ENCODE data around the gene CAPG. TPM values are rescaled to one million over a fixed set of nuclear protein-coding genes. Genes with fewer than 3 reads are reported as not detected.

The CAPG gene
- total and polyA plus RNA-seq, 9 of the 15 experiments (the other 6 are each of a cell fraction or from before 2014, with no cell fraction given): 10.6 to 90.4 (median 56.0) TPM

GRCh38 chr2:85420536-85421259, 10.5 kb upstream of the CAPG start (continued):
- TF ChIP-seq, protein P1, sequence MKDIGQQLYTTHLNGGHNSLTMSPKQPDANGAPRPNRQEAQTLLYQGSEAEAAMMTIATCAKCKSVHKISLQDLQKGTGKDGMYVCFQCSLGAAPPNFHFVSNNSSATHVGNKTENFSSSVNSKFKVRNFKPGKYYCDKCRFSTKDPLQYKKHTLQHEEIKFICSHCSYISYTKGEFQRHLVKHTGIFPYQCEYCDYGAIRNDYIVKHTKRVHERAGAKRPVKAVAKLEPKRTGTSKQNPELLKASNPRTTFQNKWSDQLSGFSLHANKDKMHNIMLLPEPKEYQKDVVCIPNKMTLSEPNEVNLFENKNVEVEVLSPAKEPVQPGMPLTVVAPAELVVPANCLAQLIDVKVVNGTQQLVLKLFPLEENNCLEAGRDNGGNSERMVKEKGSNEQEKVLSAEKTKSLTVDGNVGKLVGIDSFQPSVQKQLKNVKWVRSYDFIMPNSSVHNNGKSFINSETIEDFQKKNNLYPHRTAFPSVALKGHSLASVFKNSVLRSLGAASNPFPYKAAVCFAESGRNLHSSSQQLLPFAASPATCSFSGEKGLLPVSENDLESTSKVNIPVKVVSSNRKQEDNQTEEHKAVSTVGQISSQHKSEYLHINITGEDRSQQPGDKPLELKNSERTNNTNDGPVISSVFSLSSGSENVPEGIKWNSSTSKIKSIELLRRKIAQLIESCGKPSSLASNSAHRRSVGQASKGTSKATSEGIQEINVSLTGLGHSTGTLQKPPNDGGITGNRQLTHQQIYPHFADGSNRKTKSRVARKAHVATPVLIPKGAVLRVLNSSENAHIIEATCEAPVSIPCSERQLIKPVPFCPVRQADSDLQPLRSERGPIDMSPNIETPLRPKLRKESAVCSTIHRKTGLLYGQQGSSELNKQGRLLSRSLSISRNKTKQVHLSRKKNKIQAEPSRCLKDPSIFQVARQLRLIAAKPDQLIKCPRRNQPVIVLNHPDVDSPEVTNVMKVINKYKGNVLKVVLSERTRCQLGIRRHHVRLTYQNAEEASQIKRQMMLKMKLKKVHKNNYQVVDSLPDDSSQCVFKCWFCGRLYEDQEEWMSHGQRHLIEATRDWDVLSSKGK (CRISPR knock-in tag; IDR thresholded peaks at IDR 0.05): no peak
- TF ChIP-seq TSC22D4 (tag; IDR thresholded peaks at IDR 0.05): no peak
- 0 out of 4 replicates have a peak, but pooled peaks of 1 of the 2 experiments have one; percentile 22 for TF ChIP-seq KDM4B (IDR thresholded peaks at IDR 0.05; ENCODE audit: borderline replicate concordance in 2 of 2, low read depth in 1 of 2)
- TF ChIP-seq ARHGAP35 (IDR thresholded peaks at IDR 0.05; ENCODE audit: partially characterized antibody): no peak
- no peak for TF ChIP-seq EZH2 (IDR thresholded peaks at IDR 0.05; ENCODE audit: borderline replicate concordance, low read depth, low read length)
- TF ChIP-seq CTBP1 (IDR thresholded peaks at IDR 0.05; ENCODE audit: borderline replicate concordance): peak; percentile 86
- TF ChIP-seq ZBED1 (IDR thresholded peaks at IDR 0.05): 0 out of 2 replicates have a peak, but pooled peaks have one; percentile 55
- TF ChIP-seq ZFP36 (IDR thresholded peaks at IDR 0.05; ENCODE audit: low read depth, low read length, partially characterized antibody): peak; percentile 15
- no peak for TF ChIP-seq TCF7L2 (IDR thresholded peaks at IDR 0.05; ENCODE audit: low read depth, low read length)
- TF ChIP-seq ADNP (tag; IDR thresholded peaks at IDR 0.05): no peak
- TF ChIP-seq ZNF324 (CRISPR knock-in tag; IDR thresholded peaks at IDR 0.05): no peak
- TF ChIP-seq NUFIP1 (IDR thresholded peaks at IDR 0.05; ENCODE audit: partially characterized antibody): no peak
- no peak for TF ChIP-seq SNRNP70 (optimal IDR thresholded peaks at IDR 0.05; ENCODE audit: low read depth, low read length)
- no peak for TF ChIP-seq POLR2H (tag; IDR thresholded peaks at IDR 0.05; ENCODE audit: low read depth)
- no peak for TF ChIP-seq POLR2AphosphoS5 (IDR thresholded peaks at IDR 0.05; ENCODE audit: control insufficient read depth, insufficient read depth, low read depth, low read length)
- TF ChIP-seq ZNF23 (CRISPR knock-in tag; IDR thresholded peaks at IDR 0.05): no peak
- no peak for TF ChIP-seq ZNF644 (tag; IDR thresholded peaks at IDR 0.05; ENCODE audit: low read depth)
- TF ChIP-seq ZNF444 (CRISPR knock-in tag; IDR thresholded peaks at IDR 0.05): peak; percentile 66; the same call in 1 of the 2 replicates
- peak; percentile 60; the same call in 1 of the 2 replicates for TF ChIP-seq GABPB1 (CRISPR knock-in tag; IDR thresholded peaks at IDR 0.05)
- no peak for TF ChIP-seq MCM7 (IDR thresholded peaks at IDR 0.05)
- TF ChIP-seq MAZ (CRISPR knock-in tag; conservative IDR thresholded peaks at IDR 0.05 in 1 of 2, IDR thresholded peaks at IDR 0.05 in 1 of 2): peak; percentile 67 to 73
- no peak; the same call in 1 of the 2 replicates for TF ChIP-seq CBFA2T3 (IDR thresholded peaks at IDR 0.05)
- peak; percentile 50; the same call in 1 of the 2 replicates for TF ChIP-seq ZBTB17 (CRISPR knock-in tag; IDR thresholded peaks at IDR 0.05)
- TF ChIP-seq KDM2B (CRISPR knock-in tag; IDR thresholded peaks at IDR 0.05): no peak
- no peak for TF ChIP-seq FOXK1 (CRISPR knock-in tag; IDR thresholded peaks at IDR 0.05; ENCODE audit: borderline replicate concordance)
- 0 out of 2 replicates have a peak, but pooled peaks have one; percentile 38 for TF ChIP-seq BRD4 (IDR thresholded peaks at IDR 0.05)
- peak; percentile 61 for TF ChIP-seq RBFOX2 (IDR thresholded peaks at IDR 0.05; ENCODE audit: low read depth, low read length)
- TF ChIP-seq E2F3 (CRISPR knock-in tag; IDR thresholded peaks at IDR 0.05): peak; percentile 75
- TF ChIP-seq YBX1 (IDR thresholded peaks at IDR 0.05): no peak
- no peak for TF ChIP-seq EGR1 (conservative IDR thresholded peaks at IDR 0.05)
